ENCODE results near the gene NEUROD2. TPM values are rescaled to one million over a fixed set of nuclear protein-coding genes. Genes with fewer than 3 reads are reported as not detected.

Gene NEUROD2
- total RNA-seq, 1 experiment from 2014 or later = not detected

- no peak for DNase-seq (ENCODE audit: low read depth)
Observed at GRCh38 chr17:39580082-39580468, 27.6 kb downstream of the NEUROD2 start.

- no peak for DNase-seq (ENCODE audit: low read depth)
Observed at GRCh38 chr17:39579318-39580081, 28.2 kb downstream of the NEUROD2 start.

GRCh38 chr17:39578272-39578671 lies 29.4 kb downstream of the NEUROD2 start:
- DNase-seq (ENCODE audit: low read depth) = no peak

- DNase-seq (ENCODE audit: low read depth) = peak; percentile 32
Observed at GRCh38 chr17:39576187-39576586, 31.5 kb downstream of the NEUROD2 start.

- DNase-seq (ENCODE audit: low read depth) = peak; percentile 78
Observed at GRCh38 chr17:39573447-39574298, 34.0 kb downstream of the NEUROD2 start.

- DNase-seq (ENCODE audit: low read depth) = no peak
Observed at GRCh38 chr17:39572121-39572520, 35.6 kb downstream of the NEUROD2 start.

- no peak for DNase-seq (ENCODE audit: low read depth)
Observed at GRCh38 chr17:39569126-39569525, 38.6 kb downstream of the NEUROD2 start.

GRCh38 chr17:39568702-39569101 lies 39.0 kb downstream of the NEUROD2 start:
- no peak for DNase-seq (ENCODE audit: low read depth)

- no peak for DNase-seq (ENCODE audit: low read depth)
Observed at GRCh38 chr17:39566094-39566850, 41.4 kb downstream of the NEUROD2 start.

- no peak for DNase-seq (ENCODE audit: low read depth)
Observed at GRCh38 chr17:39564211-39564848, 43.4 kb downstream of the NEUROD2 start.

- no peak for DNase-seq (ENCODE audit: low read depth)
Observed at GRCh38 chr17:39563476-39563875, 44.2 kb downstream of the NEUROD2 start.

- no peak for DNase-seq (ENCODE audit: low read depth)
Observed at GRCh38 chr17:39562976-39563375, 44.7 kb downstream of the NEUROD2 start.

GRCh38 chr17:39562395-39562794 lies 45.3 kb downstream of the NEUROD2 start:
- no peak for DNase-seq (ENCODE audit: low read depth)

- DNase-seq (ENCODE audit: low read depth) = no peak
Observed at GRCh38 chr17:39556423-39556822, 51.3 kb downstream of the NEUROD2 start.

- no peak for DNase-seq (ENCODE audit: low read depth)
Observed at GRCh38 chr17:39555368-39555767, 52.4 kb downstream of the NEUROD2 start.

Other genes with a start within 250 kb of the NEUROD2 start
- gene FBXL20, start 206.3 kb downstream of the NEUROD2 start, total RNA-seq (2014; rRNA removed; shearing (Covaris generic)) = 6.1 and 7.1 TPM in 2 replicates
- gene MED1, start 156.7 kb downstream of the NEUROD2 start, total RNA-seq (2014; rRNA removed; shearing (Covaris generic)) = 12.7 and 20.9 TPM in 2 replicates
- 15.6 and 20.8 TPM in 2 replicates for gene CDK12, start 146.4 kb downstream of the NEUROD2 start, total RNA-seq (2014; rRNA removed; shearing (Covaris generic))
- 0.48 TPM in 1 of 2 replicates, not detected in the other for gene PPP1R1B, start 19.0 kb upstream of the NEUROD2 start, total RNA-seq (2014; rRNA removed; shearing (Covaris generic))
- 24.4 and 26.0 TPM in 2 replicates for gene STARD3, start 29.2 kb upstream of the NEUROD2 start, total RNA-seq (2014; rRNA removed; shearing (Covaris generic))
- gene TCAP, start 57.4 kb upstream of the NEUROD2 start, total RNA-seq (2014; rRNA removed; shearing (Covaris generic)) = 0.24 and 0.39 TPM in 2 replicates
- 0.68 TPM in 1 of 2 replicates, not detected in the other for gene PNMT, start 60.5 kb upstream of the NEUROD2 start, total RNA-seq (2014; rRNA removed; shearing (Covaris generic))
- gene PGAP3, start 80.1 kb upstream of the NEUROD2 start, total RNA-seq (2014; rRNA removed; shearing (Covaris generic)) = 4.0 and 7.9 TPM in 2 replicates
- gene ERBB2, start 92.1 kb upstream of the NEUROD2 start, total RNA-seq (2014; rRNA removed; shearing (Covaris generic)) = 11.2 and 11.5 TPM in 2 replicates
- gene MIEN1, start 122.6 kb upstream of the NEUROD2 start, total RNA-seq (2014; rRNA removed; shearing (Covaris generic)) = 49.1 and 59.7 TPM in 2 replicates
- not detected in 2 replicates for gene GRB7, start 130.0 kb upstream of the NEUROD2 start, total RNA-seq (2014; rRNA removed; shearing (Covaris generic))

Measured in RPMI7951 (cell line).